HEK293T (cell line): ENCODE results near the gene ZNF483.
"Not testable (repeated sequence)": the region's sequence is repeated elsewhere in the genome, so short reads cannot be mapped to it uniquely, and the experiment has no call there.

Experiments
- BHLHE40 ChIP-seq: fragments of 450-650 bp; IDR thresholded peaks from 2 replicates; pipeline ENCODE4 v1.6.1; 2016; ENCODE audit warnings: mild to moderate bottlenecking, moderate library complexity, borderline replicate concordance
- CTBP1 ChIP-seq: fragments of 450-650 bp; IDR thresholded peaks from 2 replicates; pipeline ENCODE4 v1.6.1; 2016; ENCODE audit warnings: borderline replicate concordance
- TARDBP ChIP-seq: fragments of 450-650 bp; IDR thresholded peaks from 2 replicates; pipeline ENCODE4 v1.6.1; 2016

DNA sequence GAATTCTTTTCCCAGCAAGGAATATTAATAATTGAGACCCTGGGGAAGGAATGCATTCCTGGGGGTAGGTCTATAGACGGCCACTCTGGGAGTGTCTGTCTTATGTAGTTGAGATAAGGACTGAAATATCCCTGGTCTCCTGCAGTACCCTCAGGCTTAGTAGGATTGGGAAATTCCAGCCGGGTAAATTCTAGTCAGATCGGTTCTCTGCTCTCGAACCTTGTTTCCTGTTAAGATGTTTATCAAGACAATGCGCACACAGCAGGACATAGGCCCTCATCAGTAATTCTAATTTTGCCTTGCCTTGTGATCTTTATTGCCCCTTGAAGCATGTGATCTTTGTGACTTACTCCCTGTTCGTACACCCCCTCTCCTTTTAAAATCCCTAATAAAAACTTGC, 13.4 kb upstream of the ZNF483 start:
- TF ChIP-seq CTBP1, BHLHE40, TARDBP: not testable (repeated sequence)
